ENCODE data around the gene RAB17.

RAB17 gene

GRCh38 chr2:237600205-237600846 is 9.8 kb upstream of the RAB17 start:
- Histone ChIP-seq H3K4me3 (ENCODE audit: low read depth, low read length, poor library complexity, severe bottlenecking) (peak overlapping the region; percentile 31), H3K9me3 (ENCODE audit: low read length) (no peaks in the 10 kb centered on the region), H3K4me2 (ENCODE audit: low read length) (peak overlapping the region; percentile 33; the same call in 1 of the 2 replicates), H3K79me2 (ENCODE audit: insufficient read depth, low read length) (no peaks in the 10 kb centered on the region), H2AFZ (ENCODE audit: low read length) (0 out of 2 replicates have a peak overlapping the region, but pooled peaks have one; percentile 21), H3K9ac (ENCODE audit: low read length) (peak overlapping the region; percentile 30; the same call in 1 of the 2 replicates), H3K9me2 (ENCODE audit: low read depth, low read length) (no peaks in the 10 kb centered on the region), H3K36me3 (ENCODE audit: insufficient read depth, low read length) (no peaks in the 10 kb centered on the region), H4K20me1 (ENCODE audit: insufficient read depth, low read length) (no peaks in the 10 kb centered on the region), H3K27ac (ENCODE audit: low read depth, low read length, poor library complexity, severe bottlenecking) (no peak overlapping the region), H3K27me3 (ENCODE audit: insufficient read depth, low read length) (no peaks in the 10 kb centered on the region), H3K4me1 (ENCODE audit: insufficient read depth, low read length, severe bottlenecking) (peaks cover 22% of the 10 kb centered on the region), H3F3A (ENCODE audit: insufficient read depth, low read length) (no peaks in the 10 kb centered on the region)
- TF ChIP-seq, protein P1, sequence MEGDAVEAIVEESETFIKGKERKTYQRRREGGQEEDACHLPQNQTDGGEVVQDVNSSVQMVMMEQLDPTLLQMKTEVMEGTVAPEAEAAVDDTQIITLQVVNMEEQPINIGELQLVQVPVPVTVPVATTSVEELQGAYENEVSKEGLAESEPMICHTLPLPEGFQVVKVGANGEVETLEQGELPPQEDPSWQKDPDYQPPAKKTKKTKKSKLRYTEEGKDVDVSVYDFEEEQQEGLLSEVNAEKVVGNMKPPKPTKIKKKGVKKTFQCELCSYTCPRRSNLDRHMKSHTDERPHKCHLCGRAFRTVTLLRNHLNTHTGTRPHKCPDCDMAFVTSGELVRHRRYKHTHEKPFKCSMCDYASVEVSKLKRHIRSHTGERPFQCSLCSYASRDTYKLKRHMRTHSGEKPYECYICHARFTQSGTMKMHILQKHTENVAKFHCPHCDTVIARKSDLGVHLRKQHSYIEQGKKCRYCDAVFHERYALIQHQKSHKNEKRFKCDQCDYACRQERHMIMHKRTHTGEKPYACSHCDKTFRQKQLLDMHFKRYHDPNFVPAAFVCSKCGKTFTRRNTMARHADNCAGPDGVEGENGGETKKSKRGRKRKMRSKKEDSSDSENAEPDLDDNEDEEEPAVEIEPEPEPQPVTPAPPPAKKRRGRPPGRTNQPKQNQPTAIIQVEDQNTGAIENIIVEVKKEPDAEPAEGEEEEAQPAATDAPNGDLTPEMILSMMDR (IDR thresholded peaks at IDR 0.05; ENCODE audit: low read length), result peak; percentile 12; the same call in 1 of the 2 replicates
- TF ChIP-seq EZH2 (IDR thresholded peaks at IDR 0.05; ENCODE audit: borderline replicate concordance, low read length), result no peak

DNA sequence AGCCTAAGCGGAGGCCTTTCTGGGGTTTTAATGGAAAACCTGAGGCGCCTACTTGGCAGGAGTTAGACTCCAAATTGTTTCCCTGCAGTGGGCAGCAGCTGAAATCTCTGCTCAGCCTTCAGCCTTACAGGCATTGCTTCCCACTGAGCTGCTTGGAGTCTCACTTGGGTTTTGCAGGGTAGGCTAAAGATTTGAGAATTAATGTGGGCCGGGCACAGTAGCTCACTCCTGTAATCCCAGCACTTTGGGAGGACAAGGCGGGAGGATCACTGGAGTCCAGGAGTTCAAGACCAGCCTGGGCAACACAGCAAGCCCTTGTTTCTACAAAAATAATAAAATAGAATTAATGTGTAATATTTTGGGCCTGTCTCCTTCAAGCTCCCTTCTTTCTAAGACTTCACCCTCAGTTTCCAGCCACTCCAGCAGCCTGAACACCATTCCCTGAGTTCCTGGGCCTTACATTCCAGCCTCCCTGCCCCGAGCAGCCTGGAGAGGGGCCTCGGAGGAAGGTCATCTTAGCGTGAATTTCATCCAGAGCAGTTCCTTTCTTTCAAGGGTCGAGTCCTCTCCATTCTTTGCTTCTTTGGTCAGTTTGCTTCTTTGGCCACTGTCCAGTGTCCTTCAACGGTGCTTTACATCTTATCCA is 9.1 kb upstream of the RAB17 start:
- H4K20me1 ChIP-seq (ENCODE audit: insufficient read depth, low read length), result no peaks in the 10 kb centered on the region
- no peak overlapping the region for H3K27ac ChIP-seq (ENCODE audit: low read depth, low read length, poor library complexity, severe bottlenecking)
- no peaks in the 10 kb centered on the region for H3K9me2 ChIP-seq (ENCODE audit: low read depth, low read length)
- no peak for TF ChIP-seq EZH2 (IDR thresholded peaks at IDR 0.05; ENCODE audit: borderline replicate concordance, low read length)
- TF ChIP-seq, protein P1 (IDR thresholded peaks at IDR 0.05; ENCODE audit: low read length), result no peak
- no peaks in the 10 kb centered on the region for H3K79me2 ChIP-seq (ENCODE audit: insufficient read depth, low read length)
- 0 out of 2 replicates have a peak overlapping the region, but pooled peaks have one; percentile 21 for H2AFZ ChIP-seq (ENCODE audit: low read length)
- peak overlapping the region; percentile 33; the same call in 1 of the 2 replicates for H3K4me2 ChIP-seq (ENCODE audit: low read length)
- no peaks in the 10 kb centered on the region for H3K27me3 ChIP-seq (ENCODE audit: insufficient read depth, low read length)
- no peaks in the 10 kb centered on the region for H3K36me3 ChIP-seq (ENCODE audit: insufficient read depth, low read length)
- H3K9ac ChIP-seq (ENCODE audit: low read length), result peak overlapping the region; percentile 30; the same call in 1 of the 2 replicates
- H3K9me3 ChIP-seq (ENCODE audit: low read length), result no peaks in the 10 kb centered on the region
- H3K4me3 ChIP-seq (ENCODE audit: low read depth, low read length, poor library complexity, severe bottlenecking), result peak overlapping the region; percentile 31
- no peaks in the 10 kb centered on the region for H3F3A ChIP-seq (ENCODE audit: insufficient read depth, low read length)
- peaks cover 22% of the 10 kb centered on the region for H3K4me1 ChIP-seq (ENCODE audit: insufficient read depth, low read length, severe bottlenecking)

DNA sequence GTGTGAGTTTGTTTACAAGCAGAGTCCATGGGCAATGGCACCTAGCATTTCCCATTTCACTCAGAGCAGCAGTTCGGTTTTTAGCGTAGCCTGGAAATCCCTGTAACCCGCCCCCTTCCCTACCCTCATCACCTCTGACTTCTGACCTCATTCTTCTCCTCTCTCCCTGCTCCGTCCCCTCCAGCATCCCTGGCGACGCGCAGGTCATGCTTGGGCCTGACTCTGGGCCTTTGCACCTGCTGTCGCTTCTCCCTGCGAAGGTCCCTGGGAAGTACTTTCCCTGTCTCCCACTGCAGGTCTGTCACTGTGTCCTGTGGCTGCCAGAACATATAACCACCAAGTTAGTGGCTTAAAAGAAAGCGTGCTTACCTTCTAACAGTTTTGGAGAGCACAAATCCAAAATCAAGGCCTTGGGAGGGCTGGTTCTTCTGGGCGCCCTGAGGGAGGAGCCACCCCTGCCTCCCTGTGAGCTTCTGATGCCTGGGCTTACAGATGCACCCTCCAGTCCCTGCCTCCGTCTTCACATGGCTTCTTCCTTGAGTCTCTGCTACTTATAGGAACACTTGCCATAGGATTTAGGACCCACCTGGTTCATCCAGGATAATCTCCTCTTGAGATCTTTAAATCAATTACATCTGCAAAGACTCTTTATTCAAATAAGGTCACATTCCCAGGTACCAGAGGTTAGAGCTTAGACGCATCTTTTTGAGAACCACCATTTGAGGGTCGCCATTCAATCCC is 8.1 kb upstream of the RAB17 start:
- no peaks in the 10 kb centered on the region for H4K20me1 ChIP-seq (ENCODE audit: insufficient read depth, low read length)
- peaks cover 17% of the 10 kb centered on the region for H3K4me1 ChIP-seq (ENCODE audit: insufficient read depth, low read length, severe bottlenecking)
- no peaks in the 10 kb centered on the region for H3K9me3 ChIP-seq (ENCODE audit: low read length)
- no peak overlapping the region for H2AFZ ChIP-seq (ENCODE audit: low read length)
- H3K36me3 ChIP-seq (ENCODE audit: insufficient read depth, low read length), result no peaks in the 10 kb centered on the region
- H3K4me3 ChIP-seq (ENCODE audit: low read depth, low read length, poor library complexity, severe bottlenecking), result no peak overlapping the region
- TF ChIP-seq, protein P1 (IDR thresholded peaks at IDR 0.05; ENCODE audit: low read length), result no peak
- no peak for TF ChIP-seq EZH2 (IDR thresholded peaks at IDR 0.05; ENCODE audit: borderline replicate concordance, low read length)
- no peak overlapping the region for H3K27ac ChIP-seq (ENCODE audit: low read depth, low read length, poor library complexity, severe bottlenecking)
- no peaks in the 10 kb centered on the region for H3F3A ChIP-seq (ENCODE audit: insufficient read depth, low read length)
- no peaks in the 10 kb centered on the region for H3K79me2 ChIP-seq (ENCODE audit: insufficient read depth, low read length)
- H3K9ac ChIP-seq (ENCODE audit: low read length), result no peak overlapping the region
- no peaks in the 10 kb centered on the region for H3K9me2 ChIP-seq (ENCODE audit: low read depth, low read length)
- H3K4me2 ChIP-seq (ENCODE audit: low read length), result no peak overlapping the region
- no peaks in the 10 kb centered on the region for H3K27me3 ChIP-seq (ENCODE audit: insufficient read depth, low read length)
